GM12892 (cell line): Measurements from ENCODE around the gene DPM3.

Experiments used
- POLR2A ChIP-seq: IDR thresholded peaks from 2 replicates; pipeline ENCODE4 v1.6.1; 2011; ENCODE audit warnings: low read depth, low read length, control low read depth
- POLR2AphosphoS5 ChIP-seq: IDR thresholded peaks from 2 replicates; pipeline ENCODE4 v1.6.1; 2011; ENCODE audit warnings: low read depth, low read length, control low read depth

- no peak for TF ChIP-seq POLR2A
- TF ChIP-seq POLR2AphosphoS5, result no peak
Measured at GRCh38 chr1:155170101-155170785, 29.9 kb upstream of the DPM3 start.
